MM.1S (cell line): ENCODE data around the gene UTP25.

Experiments
- EZH2 ChIP-seq: fragments of 300-600 bp; sonication (generic); optimal IDR thresholded peaks from 2 replicates; pipeline ENCODE3; 2017; ENCODE audit warnings: low read depth, mild to moderate bottlenecking, antibody characterized with exemption, low read length, mixed read lengths
- TF ChIP-seq, protein P1 (sequence below): fragments of 300-600 bp; sonication (generic); IDR thresholded peaks from 2 replicates; pipeline ENCODE4 v1.5.1; 2016; ENCODE audit warnings: antibody characterized with exemption, low read length, mixed read lengths

DNA sequence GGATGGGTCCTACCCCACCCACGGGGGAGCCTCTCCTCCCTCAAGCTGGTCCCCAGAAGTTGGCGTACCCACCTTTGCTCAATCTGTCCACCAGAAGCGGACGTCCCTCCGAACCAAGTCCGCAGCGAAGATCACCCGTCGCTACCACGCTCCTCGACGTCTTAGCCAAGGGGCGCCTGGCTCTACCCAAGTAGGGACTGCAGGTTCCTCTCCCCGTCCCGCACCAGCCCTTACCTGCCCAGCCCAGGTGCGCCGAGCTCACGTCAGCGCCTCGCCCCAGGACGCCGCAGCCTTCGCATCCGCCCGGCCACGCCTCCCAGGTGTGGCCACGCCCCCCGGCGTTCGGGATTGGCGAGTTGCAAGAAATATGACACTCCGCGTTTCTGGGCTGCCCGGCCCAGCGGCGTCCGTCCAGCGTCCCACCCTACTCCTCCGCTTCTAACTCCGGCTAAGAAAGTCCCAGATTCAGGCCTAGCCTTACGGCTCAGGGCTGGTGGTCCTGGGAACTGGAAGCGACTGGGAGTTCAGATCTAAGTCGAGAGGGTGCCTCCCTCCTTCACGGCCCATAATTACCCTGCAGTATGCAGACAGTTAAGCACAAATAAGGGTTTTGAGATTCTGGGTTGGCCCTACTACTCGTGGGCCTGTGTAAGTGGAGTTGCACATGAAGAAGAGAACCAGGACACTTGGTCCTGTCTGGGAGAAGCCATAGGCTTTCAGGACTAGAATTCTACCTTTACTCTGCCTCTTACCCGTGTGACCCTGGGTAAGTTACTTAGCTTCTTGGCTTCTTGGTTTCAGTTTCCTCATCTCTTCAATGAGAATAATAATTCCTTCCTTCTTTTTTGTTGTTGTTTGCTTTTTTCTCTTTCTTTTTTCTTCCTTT lies 21.7 kb upstream of the UTP25 start, which contains the start of gene IRF6:
- TF ChIP-seq, protein P1, sequence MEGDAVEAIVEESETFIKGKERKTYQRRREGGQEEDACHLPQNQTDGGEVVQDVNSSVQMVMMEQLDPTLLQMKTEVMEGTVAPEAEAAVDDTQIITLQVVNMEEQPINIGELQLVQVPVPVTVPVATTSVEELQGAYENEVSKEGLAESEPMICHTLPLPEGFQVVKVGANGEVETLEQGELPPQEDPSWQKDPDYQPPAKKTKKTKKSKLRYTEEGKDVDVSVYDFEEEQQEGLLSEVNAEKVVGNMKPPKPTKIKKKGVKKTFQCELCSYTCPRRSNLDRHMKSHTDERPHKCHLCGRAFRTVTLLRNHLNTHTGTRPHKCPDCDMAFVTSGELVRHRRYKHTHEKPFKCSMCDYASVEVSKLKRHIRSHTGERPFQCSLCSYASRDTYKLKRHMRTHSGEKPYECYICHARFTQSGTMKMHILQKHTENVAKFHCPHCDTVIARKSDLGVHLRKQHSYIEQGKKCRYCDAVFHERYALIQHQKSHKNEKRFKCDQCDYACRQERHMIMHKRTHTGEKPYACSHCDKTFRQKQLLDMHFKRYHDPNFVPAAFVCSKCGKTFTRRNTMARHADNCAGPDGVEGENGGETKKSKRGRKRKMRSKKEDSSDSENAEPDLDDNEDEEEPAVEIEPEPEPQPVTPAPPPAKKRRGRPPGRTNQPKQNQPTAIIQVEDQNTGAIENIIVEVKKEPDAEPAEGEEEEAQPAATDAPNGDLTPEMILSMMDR: no peak
- no peak for TF ChIP-seq EZH2
